ENCODE results near the gene CYP1A2. TPM values are rescaled to one million over a fixed set of nuclear protein-coding genes. Genes with fewer than 3 reads are reported as not detected.

CYP1A2 gene
- total RNA-seq, 2 experiments from 2014 or later = not detected

DNA sequence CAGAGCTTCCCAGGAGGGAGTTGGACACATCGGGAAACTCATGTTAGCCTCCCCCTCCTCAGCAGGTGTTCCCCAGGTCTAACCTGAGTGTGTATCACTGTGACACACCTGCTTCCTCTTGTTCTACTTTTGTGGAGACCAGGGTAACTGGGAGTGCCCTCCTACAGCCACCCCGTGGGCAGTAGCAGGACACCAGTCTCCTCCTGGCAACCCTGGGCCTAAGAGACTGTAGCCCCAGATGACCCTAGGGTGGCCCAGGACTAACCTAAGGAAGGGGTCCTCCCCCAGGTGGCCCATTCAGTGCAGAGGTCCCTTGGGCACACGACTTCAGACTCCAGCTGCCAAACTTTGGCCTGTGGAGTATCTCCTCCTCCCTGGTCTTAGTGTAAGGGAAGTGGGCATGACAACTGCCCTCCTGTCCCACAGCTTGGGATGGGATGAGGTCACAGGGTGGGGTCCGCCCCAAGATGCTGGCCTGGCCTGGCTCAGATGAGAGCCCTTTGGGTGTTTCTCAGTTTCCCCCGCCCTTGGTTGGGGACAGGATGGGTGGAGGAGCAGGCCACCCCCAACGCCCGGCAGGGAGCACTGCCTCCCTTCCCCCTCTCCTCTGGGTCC, 38.0 kb downstream of the CYP1A2 start:
- Mint-ChIP-seq H3K9me3 (no peaks in the 10 kb centered on the region), H3K4me1 (ENCODE audit: low read depth) (peaks cover 63% of the 10 kb centered on the region), H3K4me3 (peak overlapping the region; percentile 90), H3K27me3 (no peaks in the 10 kb centered on the region), H3K27ac (peak overlapping the region; percentile 94), H3K36me3 (ENCODE audit: low read depth) (peaks cover 48% of the 10 kb centered on the region)
- peaks cover 42% of the 10 kb centered on the region for H3K36me3 ChIP-seq (ENCODE audit: insufficient read depth, low read length)
- no peaks in the 10 kb centered on the region for H3K9me3 ChIP-seq (ENCODE audit: control insufficient read depth in 1 of 2, insufficient read depth in 1 of 2, low read length in 2 of 2)
- CTCF ChIA-PET = interaction anchor here (0.9 to 14.8 kb wide), 12 partner anchors 8 to 241 kb away, joined by 3 to 353 read pairs (median 6); partner anchors contain the start of genes FAM219B and ULK3
- no peak for ATAC-seq (ENCODE audit: poor library complexity)
- intact Hi-C loops (cut with DNase I, micrococcal nuclease) = loop anchor here (1.0 to 10.0 kb wide), 6 partner anchors 9 to 792 kb away; partner anchors contain the start of genes C15orf39 (in 2 of the 2), ARID3B (in 1 of the 2), PML (in 1 of the 2) and STOML1 (in 1 of the 2)
- peak in 3 of 14 experiments; percentile 10 to 61 (median 46) for DNase-seq
- peak overlapping the region; percentile 100 for H3K4me3 ChIP-seq (ENCODE audit: low read length)
- no peaks in the 10 kb centered on the region for H3K27me3 ChIP-seq (ENCODE audit: control insufficient read depth in 1 of 2, insufficient read depth in 2 of 2, low read length in 2 of 2)
- peaks cover 85% of the 10 kb centered on the region for H3K4me1 ChIP-seq (ENCODE audit: insufficient read depth, low read length)
- H3K27ac ChIP-seq (ENCODE audit: low read depth in 1 of 2, low read length in 2 of 2) = peak overlapping the region; percentile 69 to 93
- POLR2A ChIA-PET = interaction anchor here (0.8 to 33.5 kb wide), 14 partner anchors 7 to 668 kb away, joined by 3 to 925 read pairs (median 8); partner anchors contain the start of genes ARID3B, CLK3, COX5A and CSK
- TF ChIP-seq CTCF (IDR thresholded peaks at IDR 0.05) = no peak

DNA sequence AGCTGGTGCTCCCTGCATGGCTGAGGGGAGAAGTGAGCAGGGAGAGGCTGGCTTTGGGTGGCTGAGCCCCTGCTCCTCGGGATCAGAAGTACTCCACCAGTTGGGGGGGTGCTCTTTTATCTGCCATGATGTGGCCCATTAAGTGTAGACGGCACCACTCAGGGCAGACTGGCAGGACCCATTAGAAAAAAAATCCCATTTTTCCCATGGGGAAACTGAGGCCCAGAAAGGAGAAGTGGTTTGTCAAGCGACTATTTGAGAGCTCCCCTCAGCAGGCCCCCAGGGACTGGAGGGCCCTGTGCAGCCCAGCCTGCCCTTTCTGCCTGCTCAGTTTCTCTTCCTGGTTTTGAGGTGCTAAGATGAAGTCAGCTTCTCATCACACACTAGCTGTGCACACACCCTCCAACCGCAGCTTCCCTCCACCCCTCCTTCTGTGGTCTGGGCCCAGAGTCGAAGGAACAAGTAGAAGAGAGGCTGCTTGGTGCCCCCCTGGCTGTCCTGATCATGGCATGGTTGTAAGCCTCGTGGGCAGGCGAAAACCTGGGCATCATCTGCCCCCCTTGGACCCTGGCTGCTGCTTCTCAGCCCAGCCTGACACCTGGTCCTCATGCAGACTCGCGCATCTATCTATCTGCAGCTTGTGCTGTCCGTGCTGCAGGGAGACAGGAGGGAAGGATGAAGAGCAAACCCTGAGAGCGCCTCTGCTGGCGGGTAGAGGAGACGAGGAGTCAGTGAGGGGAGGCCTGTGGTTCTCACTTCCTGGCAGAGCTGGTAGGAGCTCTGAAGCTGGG, 38.8 kb downstream of the CYP1A2 start:
- Histone ChIP-seq H3K27me3 (ENCODE audit: control insufficient read depth in 1 of 2, insufficient read depth in 2 of 2, low read length in 2 of 2) (no peaks in the 10 kb centered on the region), H3K27ac (ENCODE audit: low read depth in 1 of 2, low read length in 2 of 2) (peak overlapping the region; percentile 69 to 93), H3K4me1 (ENCODE audit: insufficient read depth, low read length) (peaks cover 91% of the 10 kb centered on the region), H3K4me3 (ENCODE audit: low read length) (peak overlapping the region; percentile 100), H3K9me3 (ENCODE audit: control insufficient read depth in 1 of 2, insufficient read depth in 1 of 2, low read length in 2 of 2) (no peaks in the 10 kb centered on the region), H3K36me3 (ENCODE audit: insufficient read depth, low read length) (peaks cover 50% of the 10 kb centered on the region)
- Mint-ChIP-seq H3K36me3 (ENCODE audit: low read depth) (peaks cover 52% of the 10 kb centered on the region), H3K27me3 (no peaks in the 10 kb centered on the region), H3K9me3 (no peaks in the 10 kb centered on the region), H3K27ac (peak overlapping the region; percentile 94), H3K4me3 (peak overlapping the region; percentile 90), H3K4me1 (ENCODE audit: low read depth) (peaks cover 71% of the 10 kb centered on the region)
- ATAC-seq (ENCODE audit: poor library complexity) = peak; percentile 72
- ChIA-PET CTCF (interaction anchor here (0.6 to 14.8 kb wide), 20 partner anchors 9 to 242 kb away, joined by 3 to 353 read pairs (median 4); partner anchors contain the start of genes FAM219B and ULK3), POLR2A (interaction anchor here (0.6 to 33.5 kb wide), 18 partner anchors 8 to 667 kb away, joined by 3 to 925 read pairs (median 6); partner anchors contain the start of genes ARID3B, CLK3, COX5A and CSK)
- intact Hi-C loops (cut with DNase I, micrococcal nuclease) = loop anchor here (1.0 to 10.0 kb wide), 6 partner anchors 8 to 793 kb away; partner anchors contain the start of genes C15orf39 (in 2 of the 2), ARID3B (in 1 of the 2), PML (in 1 of the 2) and STOML1 (in 1 of the 2)
- peak; percentile 78 to 98 (median 84) for DNase-seq
- peak; percentile 83 for TF ChIP-seq CTCF (IDR thresholded peaks at IDR 0.05)

Data from CD4-positive, alpha-beta T cell (primary cell).